Lower leg skin (tissue), 3 donors: ENCODE data around the gene CARD8.

ENCODE experiments used
- CTCF ChIP-seq, 3 donors: fragments of 450-650 bp; IDR thresholded peaks; one replicate each; pipeline ENCODE4 v1.5.1; 2016; ENCODE audit warnings: antibody characterized with exemption in 3 of 3, mild to moderate bottlenecking in 3 of 3, moderate library complexity in 2 of 3
- POLR2A ChIP-seq, 2 donors: fragments of 450-650 bp; IDR thresholded peaks; one replicate each; pipeline ENCODE4 v1.6.1; 2016 to 2017; ENCODE audit warnings: antibody characterized with exemption in 2 of 2, mild to moderate bottlenecking in 1 of 2, moderate library complexity in 1 of 2

- TF ChIP-seq CTCF (IDR thresholded peaks at IDR 0.05) (no peak), POLR2A (IDR thresholded peaks at IDR 0.05) (no peak)
Measured at GRCh38 chr19:48284896-48285295, 29.2 kb upstream of the CARD8 start.
